Activated T-cell treated with anti-CD3 and anti-CD28 coated beads for 48 hours (primary cell): ENCODE data around the gene RBBP5.

ENCODE experiments used
- DNase-seq: peaks from one replicate; pipeline ENCODE4 v3.0.0-alpha.2; 2020; ENCODE audit warnings: low read depth

The RBBP5 gene

DNA sequence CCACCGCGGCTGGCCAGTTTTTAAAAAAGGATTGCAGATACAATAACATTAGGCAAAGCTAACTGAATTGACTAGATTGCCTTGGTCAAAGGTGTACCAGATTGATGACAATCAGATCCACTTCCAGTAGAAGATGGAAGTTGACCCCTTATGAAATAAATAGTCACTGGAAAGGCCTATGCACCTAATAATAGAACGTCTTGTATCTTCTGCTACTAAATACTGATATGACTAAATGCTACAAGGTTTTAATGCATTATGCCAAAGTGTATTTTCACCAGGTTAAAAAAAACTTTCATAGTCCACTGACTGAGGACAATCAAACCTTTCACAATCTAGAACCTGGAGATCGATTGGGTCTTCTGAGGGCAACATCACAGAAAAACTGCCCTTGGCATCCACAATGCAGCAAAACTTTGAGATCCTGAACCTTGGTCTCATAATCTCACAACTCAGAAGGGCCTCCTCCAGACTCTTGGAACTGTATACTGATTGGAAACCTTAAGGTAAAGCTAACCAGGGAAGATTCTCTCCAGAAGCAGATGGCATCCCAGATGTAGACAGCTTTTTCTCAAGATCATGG is 7.8 kb upstream of the RBBP5 start:
- DNase-seq: no peak

DNA sequence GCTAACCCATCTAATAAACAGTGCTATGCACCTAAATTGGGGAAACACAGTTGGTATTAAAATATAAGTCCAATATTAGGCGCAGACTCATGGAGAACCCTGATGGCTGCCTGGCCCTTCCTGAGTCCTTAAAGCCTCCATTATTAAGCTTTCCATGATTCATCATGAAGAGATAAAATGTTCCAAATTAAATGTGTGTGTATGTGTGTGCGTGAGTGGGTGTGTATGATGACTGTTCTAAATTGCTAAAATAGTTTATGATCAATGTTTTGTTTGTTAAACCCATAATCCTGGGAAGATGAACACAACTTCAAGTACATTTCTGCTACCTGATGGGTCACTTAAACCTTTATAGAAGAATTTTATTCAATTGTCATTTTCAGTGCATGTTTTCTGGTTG is 6.3 kb upstream of the RBBP5 start:
- DNase-seq: no peak

DNA sequence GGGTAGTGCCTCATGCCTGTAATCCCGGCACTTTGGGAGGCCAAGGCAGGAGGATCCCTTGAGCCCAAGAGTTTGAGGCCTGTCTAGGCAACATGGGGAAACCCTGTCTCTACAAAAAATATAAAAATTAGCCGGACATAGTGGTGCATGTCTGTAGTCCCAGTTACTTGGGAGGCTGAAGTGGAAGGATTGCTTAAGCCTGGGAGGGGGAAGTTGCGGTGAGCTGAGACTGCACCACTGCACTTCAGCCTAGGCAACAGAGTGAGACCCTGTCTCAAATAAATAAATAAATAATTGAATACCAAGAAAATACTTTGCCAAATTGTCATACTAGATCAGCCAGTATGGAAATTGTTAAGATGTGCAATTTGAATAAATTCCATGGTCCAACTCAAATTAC is 5.9 kb upstream of the RBBP5 start:
- no peak for DNase-seq

DNA sequence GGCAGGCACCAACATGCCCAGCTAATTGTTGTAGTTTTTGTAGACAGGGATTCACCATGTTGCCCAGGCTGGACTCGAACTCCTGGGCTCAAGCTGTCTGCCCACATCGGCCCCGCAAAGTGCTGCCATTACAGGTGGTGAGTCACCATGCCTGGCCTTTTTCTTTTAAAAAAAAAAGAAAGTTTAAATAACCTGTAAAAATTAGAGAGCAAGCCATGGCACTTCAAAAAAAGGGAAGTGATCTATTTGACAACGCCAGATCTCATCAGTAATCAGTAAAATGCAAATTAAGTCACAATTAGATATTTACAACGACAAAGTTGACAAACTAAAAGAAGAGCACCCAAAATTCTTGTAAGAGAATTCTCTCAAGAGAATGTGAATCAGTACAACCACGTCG is 2.9 kb upstream of the RBBP5 start:
- no peak for DNase-seq

DNA sequence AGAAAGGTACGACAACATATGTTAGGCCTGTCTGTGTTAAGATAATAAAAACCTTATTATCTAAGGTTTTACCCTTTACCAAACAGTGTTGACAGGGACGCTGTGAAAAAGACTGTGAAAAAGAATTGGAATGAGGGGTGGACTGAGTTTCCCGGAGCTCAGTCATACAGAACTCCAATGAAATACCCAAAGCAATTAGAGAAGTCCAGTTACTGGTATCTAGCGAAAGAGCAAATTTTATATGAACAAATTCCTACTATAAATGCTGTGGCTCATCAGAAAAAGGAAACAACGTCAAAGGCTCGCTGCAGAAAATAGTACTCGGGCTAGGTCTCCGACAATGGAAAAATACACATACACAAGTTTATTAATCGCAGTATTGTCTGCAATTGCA is 708 bp upstream of the RBBP5 start:
- DNase-seq: no peak

DNA sequence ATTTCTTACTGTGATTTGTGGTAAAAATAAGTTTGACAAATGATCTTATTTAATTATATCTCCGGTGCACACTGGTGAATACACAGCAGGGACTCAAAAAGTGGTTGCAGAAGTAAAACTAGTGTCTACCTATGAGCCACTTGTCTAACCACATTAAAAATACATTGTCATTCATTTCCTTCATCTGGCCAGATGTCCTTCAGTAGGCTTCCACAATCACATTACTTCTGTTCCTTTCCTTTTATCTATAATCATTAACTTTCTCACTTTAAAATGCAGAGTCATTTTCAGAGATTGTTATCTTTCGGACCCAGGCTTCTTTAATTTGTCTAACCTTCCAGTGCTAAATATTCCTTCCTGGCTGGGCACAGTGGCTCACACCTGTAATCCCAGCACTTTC is 3.0 kb downstream of the RBBP5 start:
- DNase-seq: no peak

DNA sequence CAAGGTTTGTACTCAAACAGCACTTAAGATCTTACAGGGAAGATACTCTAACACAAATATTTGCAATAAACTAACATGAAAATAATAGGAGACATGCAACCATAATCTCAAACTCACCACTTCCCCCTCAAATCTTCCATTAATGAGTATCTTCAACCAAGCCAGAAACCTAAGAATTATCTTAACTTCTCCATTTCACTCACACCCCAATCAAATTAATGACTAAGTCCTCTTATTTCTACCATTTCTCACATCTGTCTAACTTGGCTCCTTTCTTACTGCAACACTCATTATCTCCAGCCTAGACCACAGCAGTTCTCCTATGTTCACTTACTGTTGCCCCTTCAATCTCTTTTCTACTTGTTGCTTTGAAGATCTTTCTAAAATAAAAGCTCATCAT is 10.4 kb downstream of the RBBP5 start:
- no peak for DNase-seq

DNA sequence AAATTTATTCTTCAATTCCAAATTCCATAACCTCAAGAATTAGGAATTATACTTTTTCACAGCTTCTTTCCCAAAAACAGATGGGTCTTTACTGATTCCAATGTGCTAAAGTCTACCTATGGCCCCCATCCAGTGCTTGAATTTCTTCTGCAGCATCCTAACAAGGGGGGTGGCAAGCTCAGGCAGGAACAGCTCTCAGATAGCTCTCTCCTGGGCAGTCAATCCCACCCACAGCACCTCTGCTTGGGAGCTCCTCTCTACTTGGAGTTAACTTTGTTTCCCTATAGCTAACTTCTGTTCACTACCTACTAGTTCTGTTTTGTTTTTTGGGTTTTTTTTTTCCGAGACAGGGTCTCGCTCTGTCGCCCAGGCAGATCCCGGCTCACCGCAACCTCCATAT is 12.1 kb downstream of the RBBP5 start:
- no peak for DNase-seq

DNA sequence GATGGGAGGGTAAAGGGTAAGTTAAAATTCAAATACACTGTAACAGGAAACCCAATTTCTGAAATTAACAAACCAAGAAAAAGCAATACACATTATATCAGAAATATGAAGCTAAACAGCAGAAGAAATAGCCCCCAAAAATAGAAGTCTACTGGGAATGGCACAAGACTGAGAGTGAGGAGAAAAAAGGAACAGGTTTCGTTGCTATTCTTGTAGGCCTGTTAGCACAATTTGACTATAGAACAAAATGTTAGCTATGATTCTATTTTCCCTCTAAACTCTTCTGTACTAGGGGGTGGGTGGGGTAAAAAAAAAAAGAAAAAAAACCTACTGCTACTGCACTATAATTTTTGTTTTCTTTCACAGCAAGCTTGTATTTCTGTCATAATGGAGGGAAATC is 12.5 kb downstream of the RBBP5 start:
- DNase-seq: no peak

DNA sequence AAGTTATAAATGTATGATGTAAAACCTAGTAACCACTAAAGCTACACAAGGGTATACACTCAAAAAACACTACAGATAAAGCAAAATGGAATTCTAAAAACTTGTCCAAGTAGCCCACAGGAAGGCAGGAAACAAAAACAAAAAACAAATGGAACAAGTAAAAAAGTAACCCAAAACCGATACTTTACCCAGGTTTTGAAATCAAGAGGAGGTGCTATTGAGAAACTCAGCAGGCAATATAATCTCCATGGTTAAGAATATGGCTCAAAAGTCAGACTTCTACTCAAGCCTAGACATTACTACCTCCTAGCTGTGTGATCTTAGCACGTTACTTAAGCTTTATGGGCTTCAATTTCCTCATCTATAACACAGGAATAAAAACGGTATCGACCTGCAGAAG is 13.3 kb downstream of the RBBP5 start:
- no peak for DNase-seq

DNA sequence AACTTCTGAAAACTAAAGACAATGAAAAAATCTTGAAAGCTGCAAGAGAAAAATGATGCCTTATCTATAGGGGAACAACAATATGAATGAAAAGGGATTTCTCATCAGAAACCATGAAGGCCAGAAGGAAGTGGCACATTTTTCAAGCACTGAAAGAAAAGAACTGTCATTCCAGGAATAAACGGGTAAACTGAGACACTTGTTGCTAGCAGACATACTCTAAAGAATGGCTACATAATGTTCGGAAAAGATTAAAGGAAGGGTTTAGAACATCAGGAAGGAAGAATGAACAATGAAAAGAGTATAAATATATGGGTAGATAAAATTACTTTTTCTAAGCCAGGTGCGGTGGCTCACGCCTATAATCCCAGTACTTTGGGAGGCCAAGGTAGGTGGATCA is 14.5 kb downstream of the RBBP5 start:
- DNase-seq: no peak

DNA sequence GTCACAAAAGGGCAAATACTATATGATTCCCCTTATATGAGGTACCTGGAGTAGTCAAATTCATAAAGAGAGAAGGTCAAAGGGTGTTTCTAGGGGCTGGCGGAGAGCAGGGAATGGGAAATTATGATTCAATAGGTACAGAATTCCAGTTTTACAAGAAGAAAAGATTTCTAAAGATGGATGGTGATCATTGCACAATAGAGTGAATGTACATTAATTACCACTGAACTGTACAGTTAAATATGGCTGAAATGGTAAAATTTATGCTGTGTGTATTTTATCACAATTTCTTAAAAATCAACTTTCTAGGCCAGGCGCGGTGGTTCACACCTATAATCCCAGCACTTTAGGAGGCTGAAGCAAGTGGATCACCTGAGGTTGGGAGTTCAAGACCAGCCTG is 19.4 kb downstream of the RBBP5 start:
- no peak for DNase-seq

DNA sequence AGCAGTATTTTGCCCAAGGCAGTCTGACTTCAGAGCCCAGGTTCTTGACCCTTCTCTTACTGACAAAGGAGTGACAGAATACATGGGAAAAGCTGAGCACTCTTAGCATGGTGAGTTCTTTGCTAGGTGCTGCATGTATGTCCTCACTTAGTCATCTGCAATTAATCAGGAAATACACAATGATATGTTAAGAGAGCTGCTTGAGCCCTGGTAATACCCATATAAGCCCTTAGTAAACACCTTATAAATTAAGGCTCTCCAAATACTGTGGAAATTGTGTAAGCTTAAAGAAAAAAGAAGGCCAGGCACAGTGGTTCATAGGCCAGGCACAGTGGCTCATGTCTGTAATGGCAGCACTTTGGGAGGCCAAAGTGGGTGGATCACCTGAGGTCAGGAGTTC is 23.5 kb downstream of the RBBP5 start:
- DNase-seq: no peak

DNA sequence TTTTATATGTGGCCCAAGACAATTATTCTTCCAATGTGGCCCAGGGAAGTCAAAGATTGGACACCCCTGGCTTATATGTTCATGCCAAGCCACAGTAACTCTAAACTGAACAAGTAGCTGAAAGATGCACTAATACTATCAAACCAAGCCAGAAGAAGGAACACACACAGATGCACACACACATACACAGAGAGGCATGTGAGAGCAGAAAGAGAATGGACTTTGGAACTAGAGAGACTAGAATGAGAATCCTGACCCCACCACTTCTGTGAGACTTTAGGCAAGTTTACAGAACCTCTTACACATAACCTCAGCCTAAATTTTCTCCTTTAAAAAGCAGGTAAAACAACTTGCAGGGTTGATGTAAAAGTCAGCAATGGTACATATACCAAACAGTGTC is 26.4 kb downstream of the RBBP5 start:
- DNase-seq: no peak

DNA sequence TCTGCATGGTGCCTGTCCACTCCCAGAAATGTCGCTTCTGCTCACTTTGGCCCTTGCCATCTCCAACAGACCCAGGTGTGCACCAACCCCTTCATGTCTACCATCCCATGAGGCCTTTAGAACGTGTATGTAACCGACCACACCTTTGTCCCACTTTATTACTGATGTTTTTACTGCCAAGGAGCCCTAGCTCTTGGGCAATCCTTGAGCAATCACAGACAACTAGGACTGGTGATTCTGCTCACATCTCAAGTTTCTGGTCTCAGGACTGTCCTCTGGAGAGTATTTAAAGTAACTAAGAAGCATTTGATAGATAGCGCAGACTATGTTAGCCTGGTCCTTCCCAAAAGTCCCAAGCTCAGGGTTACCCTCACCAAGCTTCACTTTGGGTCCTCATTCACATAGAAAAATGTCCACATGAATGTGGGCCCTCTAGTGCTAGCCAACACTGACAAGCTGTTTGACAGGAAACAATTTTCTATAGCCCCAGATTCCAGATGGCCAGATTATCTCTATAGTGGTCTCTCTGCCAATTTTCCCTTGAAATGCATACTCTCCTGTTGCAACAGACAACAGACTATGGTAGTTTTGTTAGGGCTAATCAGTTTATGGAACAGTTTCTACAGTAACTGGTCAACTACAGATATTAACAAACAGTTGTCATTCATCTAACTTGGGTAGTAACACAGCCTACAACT is 30.6 kb downstream of the RBBP5 start:
- no peak for DNase-seq

DNA sequence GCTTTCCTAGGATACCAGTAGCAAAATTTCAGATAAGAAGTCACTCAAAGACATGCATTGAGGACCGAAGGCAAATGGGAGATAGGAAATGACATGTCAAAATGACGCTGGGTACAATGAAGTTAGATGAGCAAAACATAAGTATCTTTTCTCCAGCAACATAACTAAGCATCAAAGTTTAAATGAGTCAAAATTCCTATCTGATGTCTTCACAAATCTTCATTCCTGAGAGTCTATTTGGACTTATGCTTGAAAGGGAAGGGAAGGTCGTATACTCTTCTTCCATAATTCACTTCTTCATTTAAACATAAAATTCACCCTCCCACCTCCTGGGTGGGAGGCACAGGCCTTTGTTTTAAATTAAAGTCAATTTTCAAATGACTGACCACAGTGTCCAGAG is 33.4 kb downstream of the RBBP5 start:
- no peak for DNase-seq

DNA sequence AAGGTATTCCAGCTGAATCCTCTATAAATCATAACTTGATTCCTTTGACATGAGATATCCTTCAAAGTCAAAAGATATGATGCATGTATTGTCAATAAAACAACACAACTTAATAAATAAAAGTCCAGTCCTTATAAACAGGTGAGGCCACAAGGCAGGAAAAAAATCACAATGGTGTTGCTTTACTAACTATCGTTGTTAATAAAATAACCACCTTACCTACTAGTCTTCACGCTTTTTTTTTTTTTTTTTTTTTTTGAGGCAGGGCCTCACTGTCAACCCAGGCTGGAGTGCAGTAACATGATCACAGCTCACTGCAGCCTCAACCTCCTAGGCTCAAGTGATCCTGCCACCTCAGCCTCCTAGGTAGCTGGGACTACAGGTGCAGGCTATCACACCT is 37.4 kb downstream of the RBBP5 start, which contains the start of gene TMEM81:
Gene TMEM81 (minus strand): TSS at position 101 of the 400 bp plus-strand sequence. CDS start 140 bp downstream, outside the sequence.
- no peak for DNase-seq

DNA sequence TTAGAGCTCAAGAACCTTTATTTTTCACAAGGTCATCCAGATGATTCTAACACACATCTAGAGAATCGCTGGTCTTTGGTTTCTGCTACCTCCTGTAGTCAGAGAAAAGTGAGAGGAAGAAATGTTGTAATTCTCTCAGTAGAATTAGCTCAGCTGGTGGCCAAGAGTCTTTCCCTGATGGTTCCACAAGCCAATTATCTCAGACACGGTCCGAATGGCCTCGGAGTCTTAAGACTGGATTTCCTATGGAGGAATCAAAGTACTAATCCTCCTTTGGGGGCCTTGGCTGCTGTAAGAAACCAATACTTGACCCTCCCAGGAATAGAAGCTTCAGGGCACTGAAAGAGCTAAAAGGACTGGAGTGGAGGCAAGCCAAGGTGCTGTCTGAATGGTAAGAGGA is 39.3 kb downstream of the RBBP5 start:
- DNase-seq: no peak

DNA sequence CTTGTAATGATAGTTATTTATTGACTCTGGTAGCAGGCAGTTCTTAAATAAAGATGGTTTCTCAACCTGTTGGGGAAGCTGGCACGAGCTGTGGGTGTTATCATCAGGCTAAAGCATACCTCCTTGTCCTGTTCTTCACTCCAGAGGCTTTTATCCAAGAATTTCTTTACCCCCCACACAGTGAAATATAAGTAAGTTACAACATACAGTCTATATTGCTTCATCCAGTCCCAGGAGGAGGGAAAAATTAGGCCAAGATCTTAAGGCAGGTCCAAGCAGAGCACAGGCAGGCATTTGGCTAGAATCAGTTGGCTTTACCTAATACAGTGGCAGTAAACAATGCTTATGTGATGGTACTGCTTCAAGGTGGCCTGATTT is 43.9 kb downstream of the RBBP5 start:
- no peak for DNase-seq

DNA sequence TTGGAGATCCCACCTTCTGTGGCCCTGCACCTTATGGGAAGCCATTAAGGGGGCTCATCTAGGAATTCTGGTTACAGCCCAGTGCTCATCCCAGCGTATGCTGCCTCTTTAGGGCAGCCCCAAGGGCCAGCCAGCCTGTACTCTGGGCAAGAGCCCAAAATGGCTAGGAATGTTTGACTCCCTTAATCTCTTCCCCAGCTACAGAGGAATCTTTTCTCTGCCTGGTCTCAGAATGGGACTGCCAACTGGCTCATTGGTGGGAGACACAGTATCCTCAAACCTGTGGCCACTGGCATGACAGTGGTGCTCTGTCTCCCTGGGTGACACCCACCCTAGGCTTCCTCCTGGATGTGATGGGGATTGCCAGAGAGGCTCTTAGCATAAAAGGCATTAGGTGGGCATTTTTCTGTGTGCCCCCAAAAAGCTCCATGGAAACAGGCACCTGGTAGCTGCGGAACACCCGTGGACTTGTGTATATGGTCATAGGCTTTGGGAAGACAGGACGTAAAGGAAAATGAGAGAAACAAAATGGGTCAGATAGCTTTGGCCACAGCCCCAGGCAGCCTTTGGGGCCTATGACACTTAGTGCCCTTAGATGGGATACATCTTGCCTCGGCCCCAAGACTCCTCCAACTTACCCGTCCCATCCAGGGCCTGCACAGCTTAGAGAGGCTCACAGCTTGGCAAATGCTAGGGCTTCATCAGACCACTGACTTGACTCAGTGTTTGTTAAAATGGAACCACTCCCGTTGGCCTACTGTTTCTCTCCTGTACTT is 44.4 kb downstream of the RBBP5 start:
- no peak for DNase-seq

DNA sequence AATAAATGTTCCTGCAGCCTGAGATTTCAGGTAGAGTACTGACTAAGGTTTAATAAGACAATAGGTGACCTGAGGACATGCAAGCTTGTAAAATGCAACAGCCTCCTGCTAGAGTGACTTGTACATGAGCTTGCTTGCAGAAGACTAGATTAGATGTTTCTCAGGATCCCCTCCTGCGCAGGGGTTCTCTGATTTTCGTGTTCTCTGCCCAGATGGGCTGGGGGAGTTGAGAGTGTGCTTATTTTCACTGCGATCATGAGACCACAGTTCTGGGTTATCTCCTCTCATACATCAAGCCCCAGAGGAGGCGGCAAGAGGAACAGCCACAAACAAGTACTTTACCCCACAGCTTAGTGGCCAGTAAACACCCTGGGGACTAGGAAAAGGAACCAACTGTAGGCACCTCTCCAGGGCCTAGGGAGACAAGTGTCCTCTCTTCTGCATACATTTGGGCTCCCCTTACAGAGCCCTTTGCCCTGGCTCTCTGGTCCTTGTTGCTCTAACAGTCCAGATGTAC is 45.5 kb downstream of the RBBP5 start:
- DNase-seq: no peak

DNA sequence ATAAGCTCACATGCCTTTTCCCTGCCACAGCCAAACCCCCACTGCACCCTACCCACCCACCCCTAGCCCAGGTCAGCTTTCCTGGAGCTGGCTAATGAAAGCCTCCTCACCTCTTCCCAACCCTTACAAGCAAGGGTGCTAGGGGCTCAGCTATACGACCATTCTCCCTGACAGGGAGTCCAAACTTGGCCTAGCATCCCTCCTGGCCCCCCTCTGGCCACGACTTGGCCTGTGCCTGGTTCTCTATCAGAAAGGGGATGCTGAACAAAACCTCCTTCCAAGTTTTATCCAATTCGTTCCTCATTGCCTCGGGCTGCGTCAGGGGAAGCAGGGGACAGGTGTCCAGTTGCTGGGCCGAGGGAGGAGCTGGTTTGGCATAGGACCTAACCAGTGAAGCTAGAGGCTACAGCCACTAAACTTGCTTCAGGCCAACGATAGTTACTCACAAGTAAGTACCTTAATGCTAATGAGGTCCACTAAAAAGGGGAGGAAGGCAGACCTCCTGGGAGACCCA is 46.1 kb downstream of the RBBP5 start:
- no peak for DNase-seq

DNA sequence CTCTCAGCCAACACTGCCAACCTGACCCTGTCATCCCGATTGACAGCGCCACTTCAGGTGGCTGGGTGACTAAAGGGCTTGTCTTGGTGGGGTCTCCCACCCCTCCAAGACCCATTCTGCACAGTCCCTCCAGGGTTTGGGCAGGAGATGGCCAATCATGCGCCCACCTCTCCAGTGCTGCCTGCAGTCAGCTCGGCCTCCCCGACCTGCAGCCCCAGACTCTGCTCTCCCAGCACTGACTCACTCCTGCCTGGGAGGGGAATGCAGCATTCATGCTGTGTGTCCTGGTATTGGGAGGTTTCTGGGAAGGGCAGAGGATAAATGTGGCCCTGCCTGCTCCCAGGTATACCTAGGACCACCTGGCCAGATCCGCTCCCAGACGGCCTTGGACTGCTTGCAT is 47.3 kb downstream of the RBBP5 start:
- DNase-seq: no peak
